GM21515 (cell line): ENCODE measurements around the gene MPZL3.
A peak's percentile ranks its signal among the peaks of the same experiment; 100 is the strongest.

Experiments used
- ATAC-seq: cut with Tn5 transposase; IDR thresholded peaks from one replicate; pipeline ENCODE4 v1.9.1; 2021; ENCODE audit not compliant: unreplicated experiment

MPZL3 gene, protein sequence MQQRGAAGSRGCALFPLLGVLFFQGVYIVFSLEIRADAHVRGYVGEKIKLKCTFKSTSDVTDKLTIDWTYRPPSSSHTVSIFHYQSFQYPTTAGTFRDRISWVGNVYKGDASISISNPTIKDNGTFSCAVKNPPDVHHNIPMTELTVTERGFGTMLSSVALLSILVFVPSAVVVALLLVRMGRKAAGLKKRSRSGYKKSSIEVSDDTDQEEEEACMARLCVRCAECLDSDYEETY

DNA sequence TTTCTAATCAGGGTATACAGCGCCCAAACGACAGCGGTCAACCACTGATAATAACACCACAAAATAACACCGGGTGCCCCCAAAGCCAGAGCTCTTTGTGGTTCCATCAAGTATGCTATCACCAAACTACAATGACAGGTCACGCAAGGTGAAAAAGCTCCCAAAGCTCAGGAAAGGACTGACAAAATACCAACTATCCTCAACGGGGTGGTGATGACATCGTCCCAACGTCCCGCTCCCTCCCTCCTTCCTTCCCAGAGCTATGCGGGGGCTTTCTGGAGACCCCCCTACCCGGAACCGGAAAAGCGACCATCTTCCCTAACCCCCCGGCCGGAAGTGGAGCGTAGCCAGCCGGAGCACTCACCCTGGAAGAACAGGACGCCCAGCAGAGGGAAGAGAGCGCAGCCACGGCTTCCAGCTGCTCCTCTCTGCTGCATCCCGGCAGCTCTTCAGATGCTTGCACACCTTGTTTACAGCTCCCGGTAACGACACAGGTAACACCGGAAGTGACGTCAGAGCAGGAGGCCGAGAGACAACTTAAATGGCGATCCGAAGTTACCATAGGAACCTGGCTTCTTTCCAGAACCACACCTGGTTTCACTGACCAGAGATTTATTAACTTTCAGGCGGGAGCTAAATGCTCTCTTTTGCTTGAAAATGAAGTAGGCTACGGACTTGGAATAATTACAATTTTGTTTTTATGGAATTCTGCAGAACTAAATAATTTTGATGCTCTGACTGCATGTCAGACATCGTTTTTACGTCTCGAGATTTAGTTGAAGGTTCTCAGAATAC is at the start of gene MPZL3:
MPZL3 (minus strand) TSS at position 508 of the 795 bp plus-strand sequence; CDS start at position 437, 71 bp downstream.
- ATAC-seq: peak; percentile 67

DNA sequence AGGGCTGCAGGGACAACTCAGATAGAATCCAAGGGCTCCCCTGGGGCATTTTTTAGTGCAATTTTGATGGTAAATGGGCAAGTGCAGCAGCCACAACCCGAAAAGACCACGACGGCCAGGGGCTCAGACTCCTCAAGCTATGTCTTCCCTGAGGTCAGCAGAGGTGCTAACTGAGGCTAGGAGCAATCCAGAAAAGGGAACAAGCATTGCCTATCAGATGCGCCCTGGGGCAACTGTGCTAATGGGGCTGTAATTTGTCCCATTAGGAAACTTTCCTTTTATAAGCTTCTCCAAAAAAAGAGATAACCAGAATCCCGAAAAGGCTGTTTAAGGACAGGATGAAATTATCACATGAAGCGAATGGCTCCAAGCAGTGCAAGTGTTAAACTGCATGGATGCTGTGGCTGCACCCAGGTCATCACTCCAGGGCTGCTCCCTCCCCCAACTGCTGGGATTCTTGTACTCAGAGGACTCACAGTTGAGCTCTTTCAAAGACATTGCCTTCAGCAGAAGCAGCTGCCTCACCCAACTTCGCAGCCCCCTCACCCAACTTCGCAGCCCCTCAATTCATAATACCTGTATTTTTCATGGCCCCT is 49.5 kb upstream of the MPZL3 start:
- no peak for ATAC-seq

DNA sequence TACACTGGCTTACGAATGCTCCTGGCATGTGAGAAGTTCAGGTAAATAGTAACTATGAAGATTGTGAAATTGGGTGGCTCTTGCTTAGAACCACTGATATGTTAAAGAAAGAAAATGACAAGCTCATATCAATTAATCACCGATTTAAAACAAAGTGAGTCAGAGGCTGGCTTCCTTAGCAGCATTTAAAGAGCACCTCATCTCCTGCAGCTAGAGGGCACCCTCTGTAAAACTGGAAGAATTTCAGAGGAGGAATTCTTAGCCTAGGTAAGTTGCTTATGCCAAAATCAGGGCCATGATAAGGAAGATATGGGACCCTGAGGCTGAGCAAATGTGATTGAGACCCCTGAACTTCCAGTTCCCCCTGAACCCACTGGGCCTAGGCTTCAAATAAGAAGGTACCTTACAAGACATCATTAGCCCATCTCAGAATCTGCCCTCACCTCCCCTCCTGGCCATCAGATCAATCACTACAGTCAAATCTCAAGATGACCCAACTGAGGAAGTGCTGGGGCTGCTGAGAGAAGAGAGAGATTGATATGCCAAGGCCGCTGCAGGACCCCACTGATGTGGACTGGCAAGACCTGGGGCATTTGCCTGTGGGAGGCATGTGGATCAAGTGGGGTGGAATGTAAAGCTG is 43.8 kb upstream of the MPZL3 start:
- ATAC-seq: no peak

DNA sequence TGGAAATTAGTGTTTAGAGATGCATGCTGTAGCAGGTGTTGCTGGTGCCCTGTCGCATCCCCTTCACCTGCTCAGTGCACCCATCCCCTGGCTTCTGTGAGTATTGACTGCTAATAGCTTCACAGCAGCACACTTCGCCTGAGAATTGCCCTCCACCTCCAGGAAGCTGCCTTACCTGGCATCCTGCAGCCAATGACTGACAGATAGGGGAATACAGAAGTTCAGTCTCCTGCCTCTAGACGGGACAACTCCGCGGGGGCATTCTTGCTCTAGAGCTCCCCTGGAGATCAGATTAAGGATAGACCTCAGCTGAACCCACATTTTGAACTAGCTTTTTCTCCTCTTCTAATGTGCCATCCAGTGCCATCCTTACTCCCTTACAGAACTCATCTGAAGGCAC is 43.0 kb upstream of the MPZL3 start:
- ATAC-seq: no peak

DNA sequence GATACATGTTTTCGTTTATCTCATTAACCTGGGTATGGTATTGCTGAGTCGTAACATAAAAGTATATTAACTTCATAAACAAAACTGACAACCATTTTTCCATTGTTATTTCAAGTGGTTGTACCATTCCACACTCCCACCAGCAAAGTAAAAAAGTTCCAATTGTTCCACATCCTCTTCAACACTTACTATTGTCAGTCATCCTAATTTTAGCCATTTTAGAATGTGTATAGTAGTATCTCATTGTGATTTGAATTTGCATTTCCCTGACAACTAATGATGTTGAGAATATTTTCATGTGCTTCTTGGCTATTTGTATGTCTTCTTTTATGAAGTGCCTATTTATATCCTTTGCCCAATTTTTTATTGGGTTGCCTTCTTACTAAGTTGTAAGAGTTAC is 41.9 kb upstream of the MPZL3 start:
- no peak for ATAC-seq

DNA sequence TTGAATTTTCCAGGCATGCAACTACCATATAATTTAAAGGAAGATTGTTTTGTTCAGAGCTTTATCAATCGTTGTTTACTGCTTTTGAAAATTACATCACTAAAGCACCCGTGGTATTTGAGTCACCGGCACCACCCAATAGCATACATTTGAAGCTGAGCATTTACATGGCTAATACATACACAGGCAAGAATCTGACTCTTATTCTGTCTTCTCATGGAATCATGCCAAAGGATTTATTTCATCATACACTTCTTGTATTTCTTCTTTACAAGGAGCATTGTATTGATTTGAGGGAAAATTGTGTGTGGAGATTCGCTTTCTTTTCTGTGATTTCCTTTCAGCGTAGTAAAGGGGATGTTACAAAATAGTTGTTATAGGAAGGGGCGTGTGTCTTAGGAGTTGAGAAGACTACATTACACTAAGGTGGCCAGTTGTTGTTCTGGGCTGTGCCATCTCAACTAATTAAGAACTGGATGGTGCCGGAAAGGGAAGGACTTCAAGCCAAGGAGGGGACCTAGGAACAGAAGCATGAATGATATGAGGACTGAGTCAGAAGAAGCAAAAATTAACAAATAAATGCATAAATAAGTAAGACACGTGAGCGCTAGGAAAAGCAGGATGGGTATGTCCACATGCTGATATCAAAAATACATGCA is 39.4 kb upstream of the MPZL3 start:
- ATAC-seq: no peak

DNA sequence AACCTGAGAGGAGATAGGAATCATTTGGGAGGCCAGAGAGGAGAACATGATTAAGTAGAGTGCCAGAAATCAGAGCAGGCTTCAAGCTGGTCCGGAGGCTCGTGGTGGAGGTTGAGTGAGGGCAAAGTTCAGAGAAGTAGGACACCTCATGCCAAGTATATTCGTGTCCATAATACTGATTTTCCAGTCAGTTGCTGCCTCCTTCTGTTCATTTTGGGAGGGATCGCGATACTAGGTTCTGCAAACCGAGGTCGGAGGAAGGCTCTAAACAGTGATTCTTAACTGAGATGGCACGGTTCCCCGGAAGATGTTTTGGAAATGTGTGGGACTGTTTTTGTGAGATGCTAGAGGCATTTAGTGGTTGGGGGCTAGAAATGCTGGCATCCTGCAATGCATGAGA is 38.8 kb upstream of the MPZL3 start:
- ATAC-seq: no peak

DNA sequence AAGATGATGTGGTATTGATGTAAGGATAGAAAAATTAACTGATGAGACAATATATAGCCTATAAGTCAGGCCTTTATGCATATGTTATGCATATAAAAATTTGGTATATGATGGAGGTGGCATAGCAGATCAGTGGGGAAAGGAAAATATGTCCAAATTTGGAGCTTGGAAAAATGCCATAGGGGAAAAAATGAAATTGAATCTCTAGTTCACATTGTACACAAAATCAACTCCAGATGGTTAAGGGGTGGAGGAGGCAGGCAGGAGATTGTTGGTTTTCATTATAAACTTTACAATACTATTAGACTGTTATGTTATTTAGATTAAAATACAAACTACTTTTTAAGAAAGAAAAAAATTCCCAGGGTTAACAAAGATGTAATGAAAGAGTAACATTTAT is 37.2 kb upstream of the MPZL3 start:
- no peak for ATAC-seq

DNA sequence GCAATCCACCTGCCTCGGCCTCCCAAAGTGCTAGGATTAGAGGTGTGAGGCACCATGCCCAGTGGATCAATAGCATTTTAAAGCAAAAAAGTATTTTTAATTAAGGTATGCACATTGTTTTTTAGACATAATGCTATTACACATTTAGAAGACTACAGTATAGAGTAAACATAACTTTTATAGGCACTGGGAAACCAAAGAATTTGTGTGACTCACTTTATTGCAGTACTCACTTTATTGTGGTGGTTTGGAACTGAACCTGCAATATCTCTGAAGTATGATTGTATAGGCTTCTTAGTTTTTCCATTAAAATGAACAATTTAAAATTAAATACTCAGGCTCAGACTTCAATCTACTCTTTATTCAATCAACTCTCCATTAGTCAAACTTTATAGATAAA is 34.8 kb upstream of the MPZL3 start:
- ATAC-seq: no peak

DNA sequence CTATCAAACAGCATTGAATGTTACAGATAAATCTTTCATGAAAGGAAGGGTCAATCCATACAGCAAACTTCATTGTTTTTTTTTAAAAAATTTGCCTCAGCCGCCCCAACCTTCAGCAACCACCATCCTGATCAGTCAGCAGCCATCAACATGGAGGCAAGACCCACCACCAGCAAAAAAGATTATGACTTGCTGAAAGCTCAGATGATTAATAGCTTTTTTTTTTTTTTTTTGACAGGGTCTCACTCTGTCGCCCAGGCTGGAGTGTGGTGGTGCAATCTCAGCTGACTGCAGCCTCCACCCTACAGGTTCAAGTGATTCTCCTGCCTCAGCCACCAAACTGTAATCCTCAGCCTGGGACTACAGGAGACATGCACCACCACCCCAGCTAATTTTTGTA is 34.4 kb upstream of the MPZL3 start:
- ATAC-seq: no peak

DNA sequence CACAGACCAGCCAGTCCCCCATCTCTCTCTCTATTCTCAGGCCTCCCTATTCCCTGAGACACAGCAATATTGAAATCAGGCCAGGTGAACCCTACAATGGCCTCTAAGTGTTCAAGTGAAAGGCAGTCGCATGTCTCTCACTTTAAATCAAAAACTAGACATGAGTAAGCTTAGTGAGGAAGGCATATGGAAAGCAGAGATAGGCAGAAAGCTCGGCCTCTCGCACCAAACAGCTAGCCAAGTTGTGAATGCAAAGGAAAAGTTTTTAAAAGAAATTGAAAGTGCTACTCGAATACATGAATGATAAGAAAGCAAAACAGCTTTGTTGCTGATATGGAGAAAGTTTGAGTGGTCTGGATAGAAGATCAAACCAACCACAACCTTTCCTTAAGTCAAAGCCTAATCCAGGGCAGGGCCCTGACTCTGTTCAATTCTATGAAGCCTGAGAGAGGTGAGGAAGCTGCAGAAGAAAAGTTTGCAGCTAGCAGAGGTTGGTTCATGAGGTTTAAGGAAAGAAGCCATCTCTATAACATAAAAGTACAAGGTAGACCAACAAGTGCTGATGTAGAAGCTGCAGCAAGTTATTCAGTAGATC is 31.7 kb upstream of the MPZL3 start:
- ATAC-seq: no peak

DNA sequence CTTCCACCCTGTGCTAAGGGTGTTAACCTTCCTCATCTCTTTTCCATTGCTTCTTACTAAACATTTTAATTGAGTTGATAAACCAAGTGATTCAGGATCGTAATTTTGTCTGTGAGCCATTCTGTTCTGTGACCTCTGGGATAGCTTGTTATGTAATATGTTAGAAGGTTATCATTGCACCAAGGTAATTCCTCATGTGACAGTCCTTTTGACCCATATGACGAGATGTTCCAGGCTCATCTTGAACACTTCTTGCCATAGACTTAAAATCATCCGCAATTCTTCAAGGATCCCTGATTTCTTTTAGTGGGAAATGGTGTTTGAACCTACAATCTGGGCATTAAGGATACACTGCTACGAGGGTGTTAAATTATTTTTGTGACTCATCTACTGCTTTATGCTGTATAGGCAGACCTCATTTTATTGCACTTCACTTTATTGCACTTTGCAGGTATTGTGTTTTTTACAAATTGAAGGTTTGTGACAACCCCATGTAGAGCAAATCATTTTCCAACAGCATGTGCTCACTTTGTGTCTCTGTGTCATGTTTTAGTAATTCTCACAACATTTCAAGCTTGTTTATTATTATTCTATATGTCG is 31.0 kb upstream of the MPZL3 start:
- no peak for ATAC-seq

DNA sequence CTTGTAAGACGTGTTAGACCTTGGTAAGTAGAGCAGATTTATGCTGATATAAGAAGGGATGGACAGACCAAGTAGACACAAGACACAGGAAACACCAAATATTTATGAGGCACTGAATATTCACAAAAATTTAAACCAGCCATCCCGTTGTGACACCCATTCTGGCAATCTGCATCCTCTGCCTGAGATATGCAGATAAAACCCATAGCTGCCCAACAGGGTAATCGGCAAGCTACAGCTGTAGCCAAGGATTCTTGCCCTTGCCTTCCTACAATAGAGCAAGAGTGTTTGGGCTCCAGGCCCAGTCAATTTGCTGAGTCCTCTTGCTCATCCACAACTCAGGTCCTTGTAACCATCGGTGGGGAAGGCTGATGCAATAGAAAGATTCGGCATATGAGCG is 30.4 kb upstream of the MPZL3 start:
- ATAC-seq: no peak

DNA sequence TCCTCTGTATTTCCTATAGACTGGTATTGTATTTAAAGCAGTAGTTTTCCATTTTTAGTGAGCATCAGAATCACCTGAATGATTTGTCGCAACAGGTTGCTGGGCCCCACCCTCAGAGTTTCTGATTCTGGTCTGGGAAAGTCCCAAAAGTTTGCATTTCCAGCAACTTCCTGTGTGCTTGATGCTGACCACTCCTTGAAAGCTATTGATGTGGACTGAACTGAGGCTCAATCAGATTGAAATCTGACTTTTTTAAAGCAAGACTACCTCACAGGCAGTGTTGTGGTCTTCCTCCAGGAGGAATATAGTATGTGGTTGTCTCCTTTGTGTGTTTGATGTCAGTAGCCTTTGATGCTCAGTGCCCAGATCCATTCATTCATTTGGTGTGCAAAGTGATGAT is 29.1 kb upstream of the MPZL3 start:
- no peak for ATAC-seq

DNA sequence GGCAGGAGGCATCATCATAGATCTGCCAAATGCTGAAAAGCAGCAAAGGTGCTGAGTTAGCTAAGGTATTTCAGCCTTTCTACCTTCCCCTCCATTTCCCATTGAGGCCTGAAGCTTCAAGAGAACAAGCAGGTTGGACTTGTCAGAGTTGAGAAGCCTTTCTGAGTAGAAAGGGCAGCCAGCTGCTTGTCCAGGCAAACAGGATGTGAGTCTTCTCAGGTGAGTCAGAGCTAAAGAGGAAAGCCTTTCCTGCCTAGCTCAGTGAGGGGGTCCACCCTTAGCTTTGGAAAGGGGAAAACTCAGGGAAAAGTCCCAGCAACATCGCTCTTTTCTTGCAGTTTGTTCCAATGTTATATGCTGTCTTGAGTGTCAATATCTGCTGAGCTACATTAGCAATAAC is 25.1 kb upstream of the MPZL3 start:
- ATAC-seq: no peak

DNA sequence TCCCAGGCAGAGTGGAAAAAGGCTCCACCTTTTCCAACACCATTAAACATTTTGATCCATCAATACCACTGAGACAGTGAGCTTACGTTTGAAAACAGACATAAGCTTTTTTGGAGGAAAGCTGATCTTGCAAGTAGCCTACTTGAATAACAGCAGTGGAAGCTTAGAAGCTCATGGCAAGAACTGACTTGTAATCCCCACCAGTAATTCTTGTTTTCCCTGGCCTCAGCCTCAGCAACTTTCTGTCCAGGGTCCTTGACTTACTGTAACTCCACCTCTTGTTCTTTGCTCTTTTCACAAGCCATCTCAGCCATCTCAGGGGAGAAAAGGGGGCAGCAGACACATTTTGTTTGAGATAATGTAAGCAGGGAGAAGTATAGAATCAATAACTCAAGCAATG is 24.3 kb upstream of the MPZL3 start:
- ATAC-seq: no peak

DNA sequence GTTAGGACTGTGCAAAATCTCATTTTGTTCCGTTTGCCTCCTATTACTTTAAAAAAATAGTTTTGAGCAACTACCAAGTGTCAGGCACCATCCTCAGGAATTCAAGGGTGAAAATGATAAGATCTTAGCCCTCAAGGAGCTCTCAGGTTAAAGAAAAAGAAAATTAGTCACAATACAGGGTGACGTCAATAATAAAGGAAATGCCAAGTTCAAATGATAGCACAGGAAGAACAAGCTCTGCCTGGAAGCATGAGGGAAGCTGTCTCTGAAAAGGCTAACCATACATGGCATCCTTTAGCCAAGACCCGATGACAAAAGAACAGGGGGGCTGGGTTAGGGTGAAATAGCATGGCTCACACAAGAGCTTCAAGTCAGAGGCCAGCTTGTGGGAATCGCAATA is 23.0 kb upstream of the MPZL3 start:
- ATAC-seq: no peak

DNA sequence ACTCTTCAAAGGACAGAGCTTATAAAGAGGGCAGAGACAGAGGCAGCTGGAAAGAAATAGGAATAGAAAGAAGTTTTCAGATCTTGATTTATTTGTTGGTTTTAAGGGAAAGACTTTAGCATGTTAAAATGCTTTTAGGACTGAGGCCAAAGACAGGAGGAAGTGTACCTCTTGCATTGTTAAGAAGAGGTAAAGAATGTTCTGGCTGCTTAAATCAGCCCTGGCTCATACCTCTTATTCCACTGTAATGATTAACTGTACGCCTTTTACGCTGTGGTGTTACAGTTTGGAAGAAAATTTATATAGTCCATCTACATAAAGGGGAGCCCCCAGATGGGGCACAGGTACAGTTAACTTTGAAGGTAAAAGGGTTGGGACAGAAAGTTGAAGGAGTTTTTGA is 22.0 kb upstream of the MPZL3 start:
- ATAC-seq: no peak

DNA sequence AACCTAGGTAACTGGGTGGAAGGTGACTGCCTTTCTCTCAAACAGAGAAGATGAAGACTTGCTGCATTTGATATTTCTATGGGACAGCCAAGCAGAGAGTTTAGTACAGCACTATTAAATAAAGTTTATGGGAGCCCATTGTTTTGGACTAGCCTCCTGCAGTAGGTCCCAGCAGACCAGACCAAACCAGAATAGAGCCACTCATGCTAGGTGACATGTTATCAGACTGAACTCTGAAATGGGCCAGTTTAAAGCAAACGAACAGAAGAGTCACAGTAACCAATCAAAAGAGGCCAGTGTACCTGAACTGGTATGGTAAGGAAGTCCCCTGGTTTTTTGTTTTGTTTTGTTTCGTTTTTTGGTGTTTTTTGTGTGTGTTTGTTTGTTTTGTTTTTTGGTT is 19.8 kb upstream of the MPZL3 start:
- no peak for ATAC-seq

DNA sequence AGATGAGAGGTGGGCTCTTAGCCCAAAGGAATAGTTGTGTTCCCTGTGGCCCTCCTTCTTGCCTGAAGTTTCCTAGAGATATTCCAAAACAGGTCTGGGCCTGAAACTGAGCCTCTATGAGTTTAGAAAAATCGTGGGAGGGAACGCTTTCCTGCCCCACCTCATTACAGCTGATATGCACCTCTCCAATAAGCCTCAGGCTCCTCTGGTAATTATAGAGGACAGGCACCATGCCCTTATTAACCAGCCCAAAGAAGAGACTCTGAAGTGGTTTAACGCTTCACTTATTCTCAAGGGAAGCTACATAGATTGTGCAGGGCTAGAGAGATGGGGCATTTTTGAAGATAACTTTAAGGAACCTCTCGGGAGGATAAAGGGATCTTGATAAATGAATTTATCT is 15.3 kb upstream of the MPZL3 start:
- no peak for ATAC-seq

DNA sequence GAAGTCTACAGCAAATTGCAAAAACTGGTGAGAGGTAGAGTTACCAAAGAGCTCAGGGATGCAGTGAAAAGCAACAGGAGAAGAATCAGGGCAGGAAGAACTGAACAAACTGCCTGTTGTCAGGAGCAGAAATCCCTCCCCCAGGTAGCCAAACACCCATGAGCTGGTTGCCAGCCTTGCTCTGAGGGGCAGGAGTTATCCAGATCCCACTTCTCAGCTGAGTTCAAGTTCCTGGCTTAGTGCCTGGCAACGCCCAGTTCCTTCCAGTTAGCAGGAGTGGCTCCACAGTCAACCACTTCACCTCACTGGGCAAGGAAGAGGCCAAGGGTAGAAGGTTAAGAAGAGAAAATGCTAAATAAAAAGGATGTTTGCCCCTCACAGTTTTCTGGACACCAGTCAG is 13.8 kb upstream of the MPZL3 start:
- ATAC-seq: no peak
